Subcutaneous adipose tissue (tissue), 4 donors: ENCODE data around the gene C6orf89. TPM values are rescaled to one million over a fixed set of nuclear protein-coding genes. Genes with fewer than 3 reads are reported as not detected.

ENCODE experiments used
- total RNA-seq, 4 donors: library from RNA; depleted of rRNA; stranded (reverse); fragments of >200 nt; gene quantifications; one replicate each; pipeline ENCODE4 v1.1.0, GENCODE V29; 2016
- TF ChIP-seq, protein P1 (sequence below): fragments of 450-650 bp; IDR thresholded peaks from one replicate; pipeline ENCODE4 v1.5.1; 2016; ENCODE audit warnings: low read depth, mild to moderate bottlenecking, control low read depth, antibody characterized with exemption, moderate library complexity

Gene C6orf89
- total RNA-seq, 4 donors from 2014 or later = 36.2 to 49.5 (median 44.2) TPM

DNA sequence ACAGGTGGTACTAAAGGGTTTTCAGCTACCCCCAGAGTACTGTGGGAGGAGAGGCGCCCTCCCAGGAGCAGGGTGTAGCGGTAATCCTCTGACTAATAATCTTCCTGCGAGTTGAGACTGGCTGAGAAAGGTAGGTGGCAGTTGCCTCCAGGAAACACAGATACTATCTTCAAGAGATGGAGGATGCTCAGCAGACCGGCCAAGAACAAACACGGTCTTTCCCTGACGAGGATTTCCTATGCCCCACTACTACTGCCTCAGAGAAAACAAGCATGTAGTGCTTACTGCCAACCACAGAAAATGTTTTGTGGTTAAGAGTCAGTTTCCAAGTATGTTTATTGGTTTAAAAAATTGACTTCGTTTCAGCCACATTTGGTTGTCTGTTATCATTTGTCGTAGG, 26.8 kb downstream of the C6orf89 start:
- TF ChIP-seq, protein P1, sequence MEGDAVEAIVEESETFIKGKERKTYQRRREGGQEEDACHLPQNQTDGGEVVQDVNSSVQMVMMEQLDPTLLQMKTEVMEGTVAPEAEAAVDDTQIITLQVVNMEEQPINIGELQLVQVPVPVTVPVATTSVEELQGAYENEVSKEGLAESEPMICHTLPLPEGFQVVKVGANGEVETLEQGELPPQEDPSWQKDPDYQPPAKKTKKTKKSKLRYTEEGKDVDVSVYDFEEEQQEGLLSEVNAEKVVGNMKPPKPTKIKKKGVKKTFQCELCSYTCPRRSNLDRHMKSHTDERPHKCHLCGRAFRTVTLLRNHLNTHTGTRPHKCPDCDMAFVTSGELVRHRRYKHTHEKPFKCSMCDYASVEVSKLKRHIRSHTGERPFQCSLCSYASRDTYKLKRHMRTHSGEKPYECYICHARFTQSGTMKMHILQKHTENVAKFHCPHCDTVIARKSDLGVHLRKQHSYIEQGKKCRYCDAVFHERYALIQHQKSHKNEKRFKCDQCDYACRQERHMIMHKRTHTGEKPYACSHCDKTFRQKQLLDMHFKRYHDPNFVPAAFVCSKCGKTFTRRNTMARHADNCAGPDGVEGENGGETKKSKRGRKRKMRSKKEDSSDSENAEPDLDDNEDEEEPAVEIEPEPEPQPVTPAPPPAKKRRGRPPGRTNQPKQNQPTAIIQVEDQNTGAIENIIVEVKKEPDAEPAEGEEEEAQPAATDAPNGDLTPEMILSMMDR = no peak

DNA sequence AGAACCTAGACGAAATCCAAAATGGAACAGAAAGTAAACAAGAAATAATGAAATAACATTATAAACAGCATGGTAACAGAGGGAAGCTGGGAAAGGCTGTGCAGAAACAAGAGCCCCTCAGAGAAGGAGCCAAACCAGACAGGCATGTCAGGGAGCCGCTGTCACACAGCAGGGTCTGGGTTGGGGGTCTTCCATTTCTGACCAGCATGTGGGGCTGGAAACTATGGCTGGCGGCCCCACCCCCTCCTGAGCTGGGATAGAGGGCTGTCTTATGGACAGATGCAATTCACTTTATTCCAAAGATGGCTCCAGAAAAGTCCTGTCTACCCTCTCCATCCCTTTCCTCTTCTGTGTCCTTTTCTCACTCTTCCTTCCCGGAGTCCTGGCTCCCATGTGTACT, 27.3 kb downstream of the C6orf89 start:
- TF ChIP-seq, protein P1 = no peak

- TF ChIP-seq, protein P1 = no peak
Measured at GRCh38 chr6:36914227-36914794, 28.6 kb downstream of the C6orf89 start.

GRCh38 chr6:36915599-36915998, 29.8 kb downstream of the C6orf89 start:
- TF ChIP-seq, protein P1 = no peak

DNA sequence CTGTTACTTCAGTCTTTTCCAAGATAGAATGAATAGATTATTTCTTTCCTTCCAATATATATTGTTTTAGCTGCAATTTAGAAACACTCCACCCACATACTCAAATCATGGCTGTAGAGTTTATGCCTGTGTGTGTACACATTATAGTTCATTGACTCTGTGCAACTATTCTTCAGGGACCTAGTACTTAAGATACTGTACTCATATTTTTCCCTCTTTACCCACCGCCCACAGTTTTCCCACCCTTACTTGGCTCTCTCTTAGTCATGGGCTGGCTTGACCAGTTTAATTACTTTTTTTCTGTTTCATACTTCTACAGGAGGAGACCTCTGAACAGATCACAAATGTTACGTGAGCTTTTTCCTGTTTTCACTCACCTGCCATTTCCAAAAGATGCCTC, 30.4 kb downstream of the C6orf89 start:
- TF ChIP-seq, protein P1 = no peak

DNA sequence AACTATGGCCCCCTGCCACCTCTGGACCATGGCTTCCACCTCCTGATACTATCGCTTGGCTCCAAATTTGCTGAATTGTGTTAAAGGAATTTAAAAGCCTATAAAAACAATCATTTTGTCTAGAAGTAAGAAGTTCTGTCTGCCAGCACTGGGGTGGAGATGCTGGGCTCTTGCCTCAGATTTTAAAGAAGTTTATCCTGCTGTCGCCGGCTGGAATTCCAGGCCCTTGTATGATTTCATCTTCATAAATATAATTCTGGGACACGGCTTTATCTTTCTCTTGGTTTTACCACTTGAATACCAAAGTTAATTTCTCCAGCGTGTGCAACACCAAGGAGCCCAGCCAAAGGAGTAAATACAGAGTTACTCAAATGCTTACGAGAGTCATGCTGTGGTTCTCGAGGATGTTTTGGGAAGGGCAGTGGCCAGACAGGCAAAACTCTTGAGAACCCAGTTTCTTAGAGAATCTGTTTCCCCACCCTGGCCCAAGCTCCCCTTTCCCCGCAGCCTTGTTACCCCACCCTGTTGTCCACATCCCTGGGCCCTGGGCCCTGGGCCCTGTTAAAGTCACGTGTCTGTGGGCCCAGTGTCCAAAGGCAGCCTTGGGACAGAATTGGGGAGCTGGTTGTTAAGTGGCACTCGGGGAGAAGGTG, 31.9 kb downstream of the C6orf89 start:
- TF ChIP-seq, protein P1 = no peak

DNA sequence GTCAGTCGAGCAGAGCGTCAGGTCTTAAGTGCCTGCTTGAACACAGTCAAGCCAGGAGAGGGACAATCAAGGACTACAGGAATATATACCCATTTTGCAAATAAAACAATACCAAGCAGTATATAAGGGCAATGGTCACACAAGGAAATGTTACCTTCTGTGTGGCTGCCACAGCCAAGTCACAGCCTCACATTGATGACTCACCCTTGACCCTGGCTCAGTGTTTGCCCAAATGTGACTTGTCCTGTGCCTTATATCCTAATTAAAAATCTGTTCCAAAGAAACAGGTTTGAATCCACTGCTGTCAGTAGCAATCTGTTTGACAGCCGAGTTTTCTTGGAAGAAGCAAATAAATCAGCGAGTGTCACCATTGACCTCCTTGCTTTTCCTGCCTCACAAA, 34.3 kb downstream of the C6orf89 start:
- TF ChIP-seq, protein P1 = no peak
